ENCODE measurements around the gene CCNB3.
"Not testable (repeated sequence)": the region's sequence is repeated elsewhere in the genome, so short reads cannot be mapped to it uniquely, and the experiment has no call there.

The CCNB3 gene

GRCh38 chrX:50204364-50204899, at the start of gene CCNB3:
Gene CCNB3, plus strand, starts transcription at chrX:50204765. Its CDS starts 80,399 bp downstream, at chrX:50285164.
- DNase-seq = no peak

GRCh38 chrX:50157545-50158135, 46.9 kb upstream of the CCNB3 start:
- no peak for DNase-seq

GRCh38 chrX:50158593-50158992, 46.0 kb upstream of the CCNB3 start:
- DNase-seq = no peak

- no peak for DNase-seq
These were observed 43.4 kb upstream of the CCNB3 start for GRCh38 chrX:50161127-50161526.

GRCh38 chrX:50165727-50166126, 38.8 kb upstream of the CCNB3 start:
- DNase-seq = no peak

- no peak for DNase-seq
These were observed 37.2 kb upstream of the CCNB3 start for GRCh38 chrX:50167366-50167765.

GRCh38 chrX:50168241-50168687, 36.3 kb upstream of the CCNB3 start:
- DNase-seq = no peak

- DNase-seq = no peak
These were observed 34.8 kb upstream of the CCNB3 start for GRCh38 chrX:50169717-50170116.

GRCh38 chrX:50180073-50180940, 24.3 kb upstream of the CCNB3 start:
- no peak for DNase-seq

GRCh38 chrX:50183891-50184290, 20.7 kb upstream of the CCNB3 start:
- no peak for DNase-seq

GRCh38 chrX:50188859-50189600, 15.5 kb upstream of the CCNB3 start:
- no peak for DNase-seq

GRCh38 chrX:50198348-50198747, 6.2 kb upstream of the CCNB3 start:
- DNase-seq = no peak

- DNase-seq = no peak
These were observed 3.7 kb upstream of the CCNB3 start, which contains the start of gene AKAP4 for GRCh38 chrX:50200907-50201306. Gene AKAP4, minus strand, starts transcription at chrX:50201007. Its CDS starts 118 bp downstream, at chrX:50200889.

- DNase-seq = no peak
These were observed 2.0 kb upstream of the CCNB3 start for GRCh38 chrX:50202539-50202938.

GRCh38 chrX:50206753-50207152, 2.2 kb downstream of the CCNB3 start:
- DNase-seq = no peak

- peak; percentile 13 for DNase-seq
These were observed 6.9 kb downstream of the CCNB3 start for GRCh38 chrX:50211510-50211909.

- no peak for DNase-seq
These were observed 76.7 kb downstream of the CCNB3 start for GRCh38 chrX:50281253-50281652.

GRCh38 chrX:50327235-50327634, 122.7 kb downstream of the CCNB3 start:
- DNase-seq = no peak

GRCh38 chrX:50332668-50333067, 128.1 kb downstream of the CCNB3 start:
- DNase-seq = not testable (repeated sequence)

GRCh38 chrX:50333308-50333707, 128.7 kb downstream of the CCNB3 start:
- DNase-seq = no peak

GRCh38 chrX:50343917-50344316, 139.4 kb downstream of the CCNB3 start:
- DNase-seq = no peak

- no peak for DNase-seq
These were observed 168.4 kb downstream of the CCNB3 start for GRCh38 chrX:50372966-50373365.
